UCSD-AML1 (cell line): ENCODE measurements around the gene GDF11.
A peak's percentile ranks its signal among the peaks of the same experiment; 100 is the strongest.
"Not testable (repeated sequence)": the region's sequence is repeated elsewhere in the genome, so short reads cannot be mapped to it uniquely, and the experiment has no call there.

Source experiments
- DNase-seq: peaks from one replicate; lab custom pipeline; 2025; ENCODE audit not compliant: unreplicated experiment; lab: John Stamatoyannopoulos, UW

GDF11 gene

DNA sequence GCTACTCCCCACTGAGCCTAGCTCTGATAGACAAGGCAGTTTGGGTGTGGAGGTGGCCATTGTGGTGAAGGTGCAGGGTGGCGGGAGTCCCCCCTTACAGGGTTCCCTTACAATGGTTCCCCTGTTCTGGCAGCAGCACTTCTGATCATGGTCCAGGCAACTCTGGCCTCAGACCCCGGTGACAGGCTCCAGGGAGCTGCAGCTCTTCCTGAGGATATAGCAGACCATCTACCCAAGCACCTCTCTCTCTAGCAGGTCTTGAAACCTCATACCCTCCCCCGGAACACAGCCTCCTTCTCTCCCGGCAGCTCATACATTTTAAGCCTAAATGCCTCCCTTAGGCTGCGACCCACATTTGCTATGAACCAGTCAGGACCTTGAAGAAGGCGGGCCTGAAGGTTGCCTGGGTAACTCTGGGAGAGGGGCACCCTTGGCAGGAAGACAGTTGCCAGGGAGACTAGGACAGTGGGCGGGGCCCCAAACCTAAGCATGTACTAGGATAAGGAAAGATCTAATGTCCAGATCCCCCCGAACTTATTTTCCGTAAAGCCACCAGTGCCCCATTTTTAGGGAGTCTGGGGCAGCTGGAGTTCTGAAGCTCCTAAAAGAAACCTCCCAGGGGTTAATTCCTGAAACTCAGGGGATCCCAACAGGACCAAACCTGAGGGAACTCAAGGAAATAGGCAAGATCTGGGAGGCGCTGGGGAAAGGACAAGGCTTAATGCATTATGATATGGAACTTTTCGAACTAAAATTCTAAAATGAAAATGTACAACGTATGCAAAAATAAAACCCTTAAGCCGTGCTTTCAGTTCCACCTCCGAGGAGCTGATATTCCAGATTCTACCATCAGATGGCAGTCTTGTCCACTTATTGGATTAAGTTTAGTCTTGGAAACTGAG lies 4.5 kb upstream of the GDF11 start:
- DNase-seq: peak; percentile 84

DNA sequence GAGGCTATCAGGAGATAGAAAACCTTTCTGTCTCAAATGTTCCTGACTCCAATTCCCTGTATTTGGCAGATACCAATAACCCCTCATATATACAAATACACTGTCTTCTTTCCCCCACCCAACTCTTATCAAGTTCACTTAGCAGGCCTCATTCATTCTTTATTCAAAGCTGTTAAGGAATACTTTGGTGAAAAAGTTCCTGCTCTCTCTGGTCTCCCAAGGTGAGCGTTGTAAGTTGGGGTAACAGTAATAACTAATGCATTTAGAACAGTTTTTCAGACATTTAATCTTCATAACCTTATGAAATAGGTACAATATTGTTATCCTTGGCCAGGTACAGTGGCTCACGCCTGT lies 3.9 kb upstream of the GDF11 start:
- no peak for DNase-seq

DNA sequence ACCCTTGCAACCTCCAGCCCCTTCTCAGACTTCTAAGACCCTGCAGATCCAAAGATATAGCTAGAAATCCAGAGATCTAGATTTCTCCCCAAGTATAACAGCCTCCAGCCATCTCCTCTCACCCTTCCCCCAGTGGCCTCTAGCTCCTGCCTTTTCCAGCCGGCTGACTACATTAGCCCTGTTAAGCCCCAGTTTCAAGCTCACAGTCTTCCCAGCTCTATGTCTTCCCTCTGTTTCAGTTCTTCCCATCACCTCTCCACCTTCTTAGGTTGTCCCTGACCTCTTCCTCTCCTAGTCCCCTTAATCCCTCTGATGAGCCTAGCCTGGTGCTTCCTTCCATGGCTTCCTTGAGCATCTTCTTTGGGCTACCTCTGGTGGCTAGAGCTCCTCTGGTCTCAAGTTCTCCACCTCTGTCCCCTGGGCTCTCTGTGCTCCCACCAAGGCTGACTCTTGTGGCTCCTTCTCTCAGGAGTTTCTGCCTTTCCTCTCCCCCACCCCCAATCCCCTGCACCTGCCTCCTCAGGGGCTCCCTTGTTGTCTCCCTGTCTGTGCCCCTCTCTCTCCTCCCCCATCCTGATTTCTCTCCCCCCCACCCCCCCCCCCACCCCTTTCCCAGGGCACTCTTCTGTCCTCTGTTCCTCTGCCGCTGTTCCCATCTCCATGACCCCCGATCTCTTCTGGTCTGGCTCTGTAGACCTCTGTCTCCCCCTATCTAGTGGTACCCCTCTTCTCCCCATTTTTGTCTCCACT lies 816 bp upstream of the GDF11 start:
- DNase-seq: no peak

DNA sequence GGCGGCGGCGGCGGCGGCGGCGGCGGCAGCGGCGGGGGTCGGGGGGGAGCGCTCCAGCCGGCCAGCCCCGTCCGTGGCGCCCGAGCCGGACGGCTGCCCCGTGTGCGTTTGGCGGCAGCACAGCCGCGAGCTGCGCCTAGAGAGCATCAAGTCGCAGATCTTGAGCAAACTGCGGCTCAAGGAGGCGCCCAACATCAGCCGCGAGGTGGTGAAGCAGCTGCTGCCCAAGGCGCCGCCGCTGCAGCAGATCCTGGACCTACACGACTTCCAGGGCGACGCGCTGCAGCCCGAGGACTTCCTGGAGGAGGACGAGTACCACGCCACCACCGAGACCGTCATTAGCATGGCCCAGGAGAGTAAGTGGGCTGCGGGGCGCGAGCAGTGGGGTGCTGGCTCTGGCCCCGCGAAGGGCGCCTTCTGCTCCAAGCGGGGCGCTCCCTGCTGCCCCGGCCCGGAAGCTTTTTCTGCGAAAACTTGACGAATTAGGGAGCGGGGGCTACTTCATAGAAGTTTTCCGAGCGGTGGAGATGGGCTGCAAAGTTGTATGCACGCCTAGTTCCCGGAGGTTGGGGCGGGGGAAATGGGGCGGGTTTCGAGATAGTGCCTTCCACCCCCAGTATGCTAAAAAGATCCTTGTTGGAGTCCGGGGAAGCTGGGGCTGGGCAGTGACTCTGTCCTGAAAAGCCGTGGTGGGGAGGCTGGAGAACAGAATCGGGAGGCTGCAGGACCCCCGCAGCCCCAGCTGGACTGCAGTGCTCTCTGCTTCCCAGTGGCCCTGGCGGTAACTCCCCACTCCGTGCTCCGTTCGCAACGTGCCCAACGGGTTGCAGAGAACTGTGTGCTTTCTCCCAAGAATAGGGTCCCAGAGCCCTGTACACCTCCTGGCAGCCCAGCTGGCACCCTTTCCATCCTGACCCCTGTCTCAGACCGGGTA lies 751 bp downstream of the GDF11 start:
- DNase-seq: peak; percentile 68

DNA sequence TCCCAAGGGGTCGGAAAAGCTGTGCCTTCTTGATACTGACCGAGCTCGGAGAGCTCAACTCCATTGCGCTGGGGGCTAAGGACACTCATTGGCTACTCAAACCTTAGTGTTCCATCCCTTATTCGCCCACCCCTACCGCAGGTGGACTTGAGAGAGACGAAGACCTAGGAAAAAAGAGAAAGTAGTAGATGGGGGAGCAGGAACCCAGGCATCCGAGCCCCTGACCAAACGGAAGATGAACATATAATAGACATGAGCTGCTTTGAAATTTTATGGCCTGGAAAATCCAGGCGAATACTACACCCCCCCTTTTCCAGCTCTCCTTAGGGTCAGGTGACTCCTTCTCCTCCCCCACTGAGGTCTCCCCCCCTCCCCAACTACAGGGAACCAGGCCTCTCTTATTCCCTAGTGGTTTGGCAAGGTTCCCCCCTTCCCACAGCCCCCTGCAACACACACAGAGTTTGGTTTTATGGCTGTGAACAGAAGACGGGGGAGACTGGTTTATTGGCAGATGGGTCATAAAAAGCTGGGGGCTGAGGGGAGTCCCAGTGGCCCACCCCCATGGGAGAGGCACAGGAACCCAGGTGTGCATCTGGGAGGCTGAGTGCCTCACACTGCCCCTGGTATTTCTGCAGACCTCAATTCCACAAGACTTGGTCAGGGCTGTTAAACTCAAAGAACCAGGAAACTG lies 1.6 kb downstream of the GDF11 start:
- no peak for DNase-seq

DNA sequence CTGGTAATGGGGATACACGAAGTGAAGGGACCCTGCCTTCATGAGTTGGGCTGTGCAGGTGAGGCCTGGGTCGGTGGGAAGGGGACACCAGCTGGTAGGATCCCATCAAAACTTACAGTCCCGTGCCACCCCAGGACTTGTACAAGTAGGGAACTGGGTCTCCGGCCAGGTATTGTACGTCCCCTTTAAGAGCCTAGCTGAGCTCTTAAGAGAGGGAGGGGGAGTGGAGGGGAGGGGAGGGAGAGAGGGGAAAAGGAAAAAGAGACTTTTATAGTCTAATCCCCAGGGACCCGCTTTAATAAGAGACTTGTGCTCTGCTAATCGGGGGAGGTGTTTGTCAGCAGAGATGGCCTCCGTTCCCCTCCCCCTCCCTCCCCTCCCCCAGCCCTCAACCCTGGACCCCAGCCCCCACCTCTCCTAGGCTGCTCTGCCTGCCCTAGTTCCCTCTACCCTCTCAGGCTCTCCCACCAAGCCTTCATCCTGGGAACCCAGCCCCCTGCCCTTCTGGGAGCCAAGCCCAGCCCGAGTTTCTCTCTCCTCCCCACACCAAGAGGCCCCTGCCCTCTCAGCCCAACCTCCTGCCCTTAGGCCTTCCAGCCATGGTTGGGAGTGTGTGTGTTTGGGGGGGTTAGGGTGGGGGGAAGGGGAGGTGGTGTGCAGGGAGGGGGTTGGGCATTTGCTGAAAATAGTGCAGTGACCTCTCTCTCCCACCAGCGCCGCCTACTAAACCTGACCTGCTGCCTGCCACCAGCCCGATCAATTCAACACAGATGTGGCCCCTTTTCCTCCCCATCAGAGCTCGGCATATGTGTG lies 2.6 kb downstream of the GDF11 start:
- peak; percentile 30 for DNase-seq

DNA sequence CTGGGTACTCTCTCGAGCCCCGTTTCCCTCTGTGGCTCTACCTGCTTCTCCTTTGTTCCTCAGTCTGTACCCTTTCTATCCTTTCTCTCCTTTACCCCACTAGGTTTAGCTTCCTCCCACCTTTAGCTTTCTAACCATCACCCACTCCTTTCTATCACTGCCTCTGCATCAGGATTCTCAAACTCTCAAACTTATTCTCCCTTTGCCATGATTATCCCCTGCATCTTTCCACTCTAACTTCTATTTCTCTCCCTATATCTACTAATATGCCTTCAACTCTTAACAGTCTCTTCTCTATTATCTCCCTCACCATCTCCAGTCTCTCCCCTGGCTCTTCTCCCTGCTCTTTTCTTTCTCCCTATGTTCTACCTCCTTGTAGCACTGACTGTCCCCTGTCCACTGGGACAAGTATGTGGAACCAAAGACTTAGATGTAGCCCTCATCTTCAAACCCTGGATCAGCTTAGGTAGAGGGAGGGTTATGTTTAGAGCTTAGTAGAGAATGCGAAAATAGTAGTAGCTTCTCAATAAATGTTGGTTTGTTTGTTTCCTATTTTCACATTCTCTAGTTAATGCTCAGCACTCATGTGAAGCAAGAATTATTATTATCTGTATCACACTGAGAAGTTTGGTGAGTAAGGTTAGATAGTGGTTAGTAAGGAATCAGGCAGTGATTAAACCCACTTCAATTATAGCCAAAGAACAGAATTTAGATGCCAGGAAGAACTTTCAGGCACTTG lies 3.4 kb downstream of the GDF11 start:
- DNase-seq: no peak

DNA sequence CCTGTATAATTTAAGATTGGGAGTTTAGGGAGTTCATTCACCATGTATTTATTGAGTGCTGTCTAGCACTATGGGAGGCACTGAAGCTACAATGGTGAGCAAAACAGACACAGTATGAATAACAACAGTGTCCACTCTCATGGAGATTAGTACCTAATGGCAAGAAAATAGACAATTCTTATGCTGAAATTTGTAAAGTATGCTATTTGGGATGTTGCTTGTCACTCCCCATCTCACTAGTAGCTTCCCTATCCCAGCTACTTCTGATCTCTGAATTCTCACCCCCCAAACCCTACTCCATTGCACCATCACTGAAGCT lies 4.0 kb downstream of the GDF11 start:
- no peak for DNase-seq

DNA sequence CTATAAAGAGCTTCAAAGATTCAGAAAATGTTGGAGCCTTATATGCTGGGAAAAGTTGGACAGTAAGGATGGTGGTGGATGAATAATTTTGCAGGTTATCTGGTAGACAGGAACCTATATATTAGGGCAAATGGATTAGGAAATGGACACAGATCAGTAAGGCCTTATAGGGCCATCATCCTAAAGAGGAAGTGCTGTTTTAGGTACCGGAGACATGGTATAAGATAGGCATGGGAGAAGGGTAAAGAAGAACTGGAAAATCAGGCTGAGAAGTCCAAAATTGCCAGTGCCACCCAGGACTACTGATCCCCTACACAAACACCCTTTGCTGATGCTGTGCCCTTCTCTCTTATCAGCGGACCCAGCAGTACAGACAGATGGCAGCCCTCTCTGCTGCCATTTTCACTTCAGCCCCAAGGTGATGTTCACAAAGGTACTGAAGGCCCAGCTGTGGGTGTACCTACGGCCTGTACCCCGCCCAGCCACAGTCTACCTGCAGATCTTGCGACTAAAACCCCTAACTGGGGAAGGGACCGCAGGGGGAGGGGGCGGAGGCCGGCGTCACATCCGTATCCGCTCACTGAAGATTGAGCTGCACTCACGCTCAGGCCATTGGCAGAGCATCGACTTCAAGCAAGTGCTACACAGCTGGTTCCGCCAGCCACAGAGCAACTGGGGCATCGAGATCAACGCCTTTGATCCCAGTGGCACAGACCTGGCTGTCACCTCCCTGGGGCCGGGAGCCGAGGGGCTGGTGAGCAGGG lies 5.5 kb downstream of the GDF11 start:
- DNase-seq: no peak

DNA sequence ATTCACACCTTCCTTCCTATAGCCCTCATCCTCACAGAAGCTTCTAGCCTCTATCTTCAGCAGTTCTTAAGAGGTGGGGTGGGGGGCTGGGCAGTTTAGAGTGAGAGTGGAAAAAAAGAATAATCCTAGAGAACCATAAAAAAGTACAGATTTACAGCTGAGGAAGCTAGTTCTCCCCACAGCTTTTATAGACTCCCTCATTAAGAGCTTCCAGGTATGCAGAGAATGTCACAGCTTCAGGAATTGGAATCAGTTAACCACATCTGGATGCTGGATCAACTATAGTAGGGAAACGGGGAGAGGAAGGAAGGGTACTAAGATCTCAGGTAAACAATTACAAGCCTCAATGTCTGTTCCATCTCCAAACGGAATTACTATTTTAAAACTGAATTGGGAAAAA lies 12.3 kb downstream of the GDF11 start:
- DNase-seq: no peak

DNA sequence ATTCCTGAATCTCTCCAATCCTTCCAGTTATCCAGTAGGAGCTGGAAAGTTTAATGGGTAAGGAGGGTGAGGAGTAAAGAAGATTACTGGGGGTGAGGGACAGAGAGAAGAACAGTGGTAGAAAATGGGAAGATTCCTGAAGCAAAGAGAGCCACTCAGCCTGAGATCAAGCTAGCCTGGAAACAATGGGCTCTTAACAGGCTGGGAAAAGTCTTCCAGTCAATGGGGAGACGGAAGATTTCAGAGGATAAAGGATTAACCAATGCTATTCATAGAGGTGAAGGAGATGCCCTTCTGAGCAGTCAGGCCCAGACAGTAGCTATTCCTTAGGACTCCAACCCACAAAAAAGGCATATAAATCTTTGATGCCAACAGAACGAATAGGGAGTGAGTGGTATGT lies 14.8 kb downstream of the GDF11 start:
- no peak for DNase-seq

DNA sequence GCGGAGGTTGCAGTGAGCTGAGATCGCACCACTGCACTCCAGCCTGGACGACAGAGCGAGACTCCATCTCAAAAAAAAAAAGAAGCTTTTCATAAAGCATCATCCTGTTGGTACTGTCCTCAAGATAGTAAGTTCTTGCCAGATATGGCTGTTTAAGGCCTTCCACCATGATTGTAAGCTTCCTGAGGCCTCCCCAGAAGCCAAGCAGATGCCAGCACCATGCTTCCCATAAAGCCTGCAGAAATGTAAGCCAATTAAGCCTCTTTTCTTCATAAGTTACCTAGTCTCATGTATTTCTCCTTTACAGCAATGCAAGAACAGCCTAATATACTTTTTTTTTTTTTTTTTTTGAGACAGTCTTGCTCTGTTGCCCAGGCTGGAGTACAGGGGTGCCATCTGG lies 15.7 kb downstream of the GDF11 start:
- not testable (repeated sequence) for DNase-seq

DNA sequence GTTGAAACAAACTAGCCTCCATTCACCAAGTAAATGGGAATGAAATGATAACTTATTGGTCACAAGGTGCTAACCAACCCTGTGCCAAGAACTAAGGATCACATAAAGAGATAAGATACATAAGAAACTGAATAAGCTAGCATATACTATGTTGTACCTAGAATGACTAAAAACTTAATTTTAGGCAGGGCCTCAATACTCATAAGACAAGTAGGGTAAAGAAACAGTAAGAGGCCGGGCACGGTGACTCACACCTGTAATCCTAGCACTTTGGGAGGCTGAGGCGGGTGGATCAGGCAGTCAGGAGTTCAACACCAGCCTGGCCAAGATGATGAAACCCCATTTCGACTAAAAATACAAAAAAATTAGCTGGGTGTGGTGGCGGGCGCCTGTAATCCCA lies 17.7 kb downstream of the GDF11 start:
- DNase-seq: no peak

DNA sequence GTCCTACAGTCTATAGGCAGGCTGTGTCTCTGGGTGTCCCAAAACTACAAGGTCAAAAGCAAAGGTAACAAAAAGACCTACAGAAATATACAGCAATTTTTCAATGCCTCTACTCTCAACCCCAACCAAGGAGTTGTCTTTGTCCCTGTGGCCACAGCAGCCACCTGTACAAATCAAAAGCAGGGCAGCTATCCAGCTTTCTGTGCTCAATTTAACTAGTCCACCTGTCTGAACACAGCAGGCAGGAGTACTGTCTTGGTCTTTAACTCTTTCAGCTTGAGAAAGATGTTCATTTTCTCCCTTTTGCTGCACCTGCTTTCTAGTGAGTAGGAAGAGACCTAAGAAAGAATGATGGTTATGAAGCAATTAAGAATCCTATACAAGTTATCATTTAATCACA lies 19.7 kb downstream of the GDF11 start:
- DNase-seq: no peak

DNA sequence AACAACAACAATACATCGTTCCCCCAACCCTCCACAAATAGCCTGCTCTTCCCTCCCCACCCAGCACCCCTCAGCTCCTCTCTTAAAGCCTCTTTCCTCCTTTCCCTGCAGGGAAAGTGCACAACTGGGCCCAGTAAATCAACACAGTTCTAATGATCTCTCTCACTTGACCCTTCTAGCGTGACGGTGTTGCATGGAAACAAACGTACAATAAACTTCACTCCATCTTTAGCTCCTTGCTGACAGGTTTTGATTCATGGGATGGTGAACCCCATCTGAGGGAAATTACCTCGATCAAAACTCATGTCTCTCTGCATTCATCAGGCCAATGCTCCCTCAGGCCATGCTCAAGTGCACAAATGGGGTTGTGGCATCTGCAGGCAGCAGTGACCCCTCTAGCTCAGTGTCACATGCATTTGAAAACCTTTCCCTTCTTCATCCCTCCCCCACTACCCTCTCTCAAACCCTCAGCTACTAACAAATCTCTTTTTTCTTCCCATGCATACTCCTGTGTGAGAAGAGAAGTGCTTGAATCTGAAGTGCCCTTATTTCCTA lies 22.9 kb downstream of the GDF11 start:
- no peak for DNase-seq

DNA sequence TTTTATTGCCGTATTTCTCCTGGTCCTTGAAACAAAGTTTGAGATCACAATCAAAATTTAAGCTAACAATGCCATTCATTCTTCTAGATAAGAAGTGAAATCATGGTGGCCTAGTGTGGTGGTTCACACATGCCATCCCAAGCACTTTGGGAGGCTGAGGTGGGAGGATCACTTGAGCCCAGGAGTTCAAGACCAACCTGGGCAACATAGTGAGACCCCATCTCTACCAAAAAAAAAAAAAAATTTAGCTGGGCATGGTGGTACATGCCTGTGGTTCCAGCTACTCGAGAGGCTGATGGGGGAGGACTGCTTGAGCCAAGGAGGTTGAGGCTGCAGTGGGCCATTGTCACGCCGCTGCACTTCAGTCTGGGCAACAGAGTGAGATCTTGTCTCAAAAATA lies 24.2 kb downstream of the GDF11 start:
- no peak for DNase-seq

DNA sequence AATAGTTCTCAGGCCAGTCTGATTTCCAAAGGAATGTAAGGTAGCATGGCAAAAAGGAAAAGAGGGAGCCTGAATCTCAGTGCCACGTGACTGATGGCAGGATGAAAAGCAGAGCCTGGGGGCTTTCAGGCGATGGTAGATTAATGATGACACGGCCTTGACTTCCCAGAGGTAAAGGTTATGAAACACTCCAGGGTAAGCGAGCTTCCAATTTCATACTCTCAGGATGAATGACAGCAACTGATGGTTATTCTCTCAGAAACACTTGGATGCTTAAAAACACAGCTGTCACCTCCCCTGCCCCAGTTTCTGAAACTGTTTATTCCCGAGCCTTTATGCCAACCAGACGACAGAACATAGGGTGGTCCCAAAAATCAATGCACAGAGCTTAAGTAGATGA lies 28.8 kb downstream of the GDF11 start:
- DNase-seq: no peak

DNA sequence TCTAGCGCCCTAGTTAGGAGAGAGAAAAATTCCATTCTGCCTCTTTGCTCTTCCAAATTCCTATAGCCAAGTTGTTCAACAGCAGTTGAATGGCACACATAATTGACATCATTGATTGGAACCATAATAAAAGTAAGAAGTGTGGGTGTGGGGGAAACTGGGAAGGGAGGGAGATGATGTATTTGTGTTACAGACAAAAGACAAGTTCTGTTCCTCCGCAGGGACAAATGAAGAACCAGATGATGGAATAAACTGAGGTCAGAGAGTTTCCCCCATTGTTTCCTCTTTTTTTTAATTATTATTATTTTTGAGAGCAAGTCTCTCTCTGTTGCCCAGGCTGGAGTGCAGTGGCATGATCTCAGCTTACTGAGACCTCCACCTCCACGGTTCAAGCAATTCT lies 34.9 kb downstream of the GDF11 start:
- DNase-seq: no peak
